Measurements from ENCODE around the gene IFNLR1.
A peak's percentile ranks its signal among the peaks of the same experiment; 100 is the strongest.

IFNLR1 gene

GRCh38 chr1:24173638-24174575, 13.2 kb downstream of the IFNLR1 start:
- peaks cover 12% of the 10 kb centered on the region for H4K20me1 ChIP-seq (ENCODE audit: insufficient read depth, low read length)
- H3K27ac ChIP-seq (ENCODE audit: low read length) = 0 out of 2 replicates have a peak overlapping the region, but pooled peaks have one; percentile 29
- TF ChIP-seq CTCF (IDR thresholded peaks at IDR 0.05; ENCODE audit: low read length) = no peak
- no peak for TF ChIP-seq EZH2phosphoT487 (IDR thresholded peaks at IDR 0.05; ENCODE audit: low read length)
- TF ChIP-seq EZH2 (optimal IDR thresholded peaks at IDR 0.05; ENCODE audit: low read depth, low read length) = no peak
- 0 out of 2 replicates have a peak, but pooled peaks cover 3% of the 10 kb centered on the region for H3F3A ChIP-seq (ENCODE audit: insufficient read depth, low read length)
- peaks cover 100% of the 10 kb centered on the region for H3K79me2 ChIP-seq (ENCODE audit: low read length)
- H3K9ac ChIP-seq (ENCODE audit: low read length) = no peak overlapping the region
- H2AFZ ChIP-seq (ENCODE audit: low read length) = no peak overlapping the region
- no peak for DNase-seq
- no peaks in the 10 kb centered on the region for H3K27me3 ChIP-seq (replicated peaks; ENCODE audit: insufficient read depth, low read length)
- no peaks in the 10 kb centered on the region for H3K9me2 ChIP-seq (replicated peaks; ENCODE audit: insufficient read depth, low read length)
- H3K4me2 ChIP-seq (ENCODE audit: low read depth, low read length) = no peak overlapping the region
- H3K36me3 ChIP-seq (replicated peaks; ENCODE audit: insufficient read depth, low read length) = peaks cover 15% of the 10 kb centered on the region; the same call in 1 of the 2 replicates
- H3K9me3 ChIP-seq (replicated peaks; ENCODE audit: insufficient read depth, low read length) = no peaks in the 10 kb centered on the region
- no peak overlapping the region for H3K4me3 ChIP-seq (ENCODE audit: low read length)
- H3K4me1 ChIP-seq (ENCODE audit: low read length) = peaks cover 7% of the 10 kb centered on the region; the same call in 1 of the 2 replicates

GRCh38 chr1:24172598-24172997, 14.5 kb downstream of the IFNLR1 start:
- H2AFZ ChIP-seq (ENCODE audit: low read length) = no peak overlapping the region
- H3K9ac ChIP-seq (ENCODE audit: low read length) = no peak overlapping the region
- H3K27me3 ChIP-seq (replicated peaks; ENCODE audit: insufficient read depth, low read length) = no peaks in the 10 kb centered on the region
- H3F3A ChIP-seq (ENCODE audit: insufficient read depth, low read length) = 0 out of 2 replicates have a peak, but pooled peaks cover 3% of the 10 kb centered on the region
- peaks cover 7% of the 10 kb centered on the region; the same call in 1 of the 2 replicates for H3K4me1 ChIP-seq (ENCODE audit: low read length)
- DNase-seq = no peak
- H3K27ac ChIP-seq (ENCODE audit: low read length) = no peak overlapping the region
- peaks cover 15% of the 10 kb centered on the region for H3K36me3 ChIP-seq (replicated peaks; ENCODE audit: insufficient read depth, low read length)
- TF ChIP-seq EZH2 (optimal IDR thresholded peaks at IDR 0.05; ENCODE audit: low read depth, low read length) (no peak), CTCF (IDR thresholded peaks at IDR 0.05; ENCODE audit: low read length) (no peak), EZH2phosphoT487 (IDR thresholded peaks at IDR 0.05; ENCODE audit: low read length) (no peak)
- no peak overlapping the region for H3K4me2 ChIP-seq (ENCODE audit: low read depth, low read length)
- no peak overlapping the region for H3K4me3 ChIP-seq (ENCODE audit: low read length)
- H3K9me3 ChIP-seq (replicated peaks; ENCODE audit: insufficient read depth, low read length) = no peaks in the 10 kb centered on the region
- peaks cover 12% of the 10 kb centered on the region for H4K20me1 ChIP-seq (ENCODE audit: insufficient read depth, low read length)
- peaks cover 91% of the 10 kb centered on the region for H3K79me2 ChIP-seq (ENCODE audit: low read length)
- no peaks in the 10 kb centered on the region for H3K9me2 ChIP-seq (replicated peaks; ENCODE audit: insufficient read depth, low read length)

- TF ChIP-seq CTCF (IDR thresholded peaks at IDR 0.05; ENCODE audit: low read length) (no peak), EZH2 (optimal IDR thresholded peaks at IDR 0.05; ENCODE audit: low read depth, low read length) (no peak), EZH2phosphoT487 (IDR thresholded peaks at IDR 0.05; ENCODE audit: low read length) (no peak)
- no peak overlapping the region for H3K9ac ChIP-seq (ENCODE audit: low read length)
- no peak for DNase-seq
- H3F3A ChIP-seq (ENCODE audit: insufficient read depth, low read length) = 0 out of 2 replicates have a peak, but pooled peaks cover 2% of the 10 kb centered on the region
- H3K4me2 ChIP-seq (ENCODE audit: low read depth, low read length) = no peak overlapping the region
- H3K27me3 ChIP-seq (replicated peaks; ENCODE audit: insufficient read depth, low read length) = no peaks in the 10 kb centered on the region
- H3K27ac ChIP-seq (ENCODE audit: low read length) = no peak overlapping the region
- peaks cover 15% of the 10 kb centered on the region for H3K36me3 ChIP-seq (replicated peaks; ENCODE audit: insufficient read depth, low read length)
- H3K79me2 ChIP-seq (ENCODE audit: low read length) = peaks cover 61% of the 10 kb centered on the region
- no peak overlapping the region for H3K4me3 ChIP-seq (ENCODE audit: low read length)
- no peaks in the 10 kb centered on the region for H3K9me3 ChIP-seq (replicated peaks; ENCODE audit: insufficient read depth, low read length)
- H3K4me1 ChIP-seq (ENCODE audit: low read length) = peaks cover 6% of the 10 kb centered on the region; the same call in 1 of the 2 replicates
- H2AFZ ChIP-seq (ENCODE audit: low read length) = no peak overlapping the region
- H4K20me1 ChIP-seq (ENCODE audit: insufficient read depth, low read length) = peaks cover 2% of the 10 kb centered on the region; the same call in 1 of the 2 replicates
- no peaks in the 10 kb centered on the region for H3K9me2 ChIP-seq (replicated peaks; ENCODE audit: insufficient read depth, low read length)
Measured at GRCh38 chr1:24169286-24169685, 17.8 kb downstream of the IFNLR1 start.

All from MM.1S (cell line).